Stromal cell of bone marrow (primary cell): Measurements from ENCODE around the gene TRNP1.

Experiments used
- DNase-seq: peaks from one replicate; pipeline ENCODE4 v3.0.0-alpha.2; 2012; ENCODE audit warnings: low read depth

TRNP1 gene

DNA sequence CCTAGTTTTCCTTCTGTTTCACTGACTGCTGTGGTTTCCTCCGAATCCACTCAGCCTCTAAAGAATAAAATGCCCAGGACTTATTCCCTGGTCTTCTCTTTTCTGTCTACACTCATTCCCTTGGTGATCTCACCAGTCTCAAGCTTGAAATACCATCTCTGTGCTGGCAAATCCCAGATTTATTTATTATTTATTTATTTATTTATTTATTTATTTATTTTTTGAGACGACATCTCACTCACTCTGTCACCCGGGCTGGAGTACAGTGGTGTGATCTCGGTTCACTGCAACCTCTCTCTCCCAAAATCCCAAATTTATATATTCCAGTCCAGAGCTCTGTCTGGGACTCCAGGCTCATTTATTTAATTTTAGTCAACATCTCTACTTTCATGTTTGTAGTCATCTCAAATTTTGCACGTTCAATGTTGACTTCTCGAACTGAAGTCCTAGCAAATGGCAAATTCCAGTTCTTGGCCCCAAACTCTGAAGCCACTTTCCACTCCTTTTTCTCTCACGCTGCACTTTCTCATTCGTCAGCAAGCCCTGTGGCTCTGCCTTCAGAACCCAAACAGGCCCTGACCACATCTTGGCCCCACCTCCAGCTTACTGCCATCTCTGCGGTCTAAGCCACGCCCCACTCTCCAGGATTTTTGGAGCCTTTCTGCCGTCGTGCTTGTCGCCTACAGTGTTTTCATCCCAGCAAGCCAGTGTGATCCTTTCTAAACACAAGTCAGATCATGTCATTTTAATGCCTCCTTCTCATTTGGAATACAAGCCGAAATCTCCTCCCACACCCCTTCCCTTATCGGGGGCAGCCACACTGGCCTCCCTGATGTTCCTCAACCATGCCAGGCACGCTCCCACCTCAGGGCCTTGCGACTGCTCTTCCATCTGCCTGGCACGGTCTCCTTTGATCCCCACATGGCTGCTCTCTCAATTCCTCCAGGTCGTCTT is 33.4 kb downstream of the TRNP1 start:
- DNase-seq: peak; percentile 88

DNA sequence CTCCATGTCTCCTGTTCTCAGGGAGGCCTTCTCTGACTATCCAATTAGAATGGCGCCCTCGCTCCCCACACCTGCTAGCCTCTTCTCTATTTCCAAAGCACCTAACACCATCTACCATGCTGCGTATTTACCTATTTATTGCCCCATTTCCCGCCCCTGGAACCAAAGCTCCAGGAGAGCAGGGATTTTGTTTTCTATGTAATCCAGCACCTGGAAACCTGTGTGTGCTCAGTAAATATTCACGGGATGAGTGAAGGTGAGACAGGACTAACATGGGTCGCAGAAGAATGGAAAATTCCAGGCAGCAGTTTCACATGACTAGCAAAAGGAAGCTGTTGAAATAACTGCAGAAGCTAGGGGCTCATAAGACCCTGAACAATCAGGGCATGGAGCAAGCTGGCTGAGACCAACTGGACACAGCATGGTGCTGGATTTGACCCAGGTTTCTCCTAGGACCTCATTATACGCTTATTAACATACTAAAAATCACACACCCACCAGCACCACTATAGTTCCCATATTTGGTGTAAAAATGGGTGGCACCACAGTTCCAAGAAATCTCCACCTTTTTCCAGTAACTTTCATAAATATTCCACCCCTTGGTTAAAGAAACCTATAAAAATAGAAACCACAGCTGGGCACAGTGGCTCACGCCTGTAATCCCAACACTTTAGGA is 34.2 kb downstream of the TRNP1 start:
- DNase-seq: no peak

DNA sequence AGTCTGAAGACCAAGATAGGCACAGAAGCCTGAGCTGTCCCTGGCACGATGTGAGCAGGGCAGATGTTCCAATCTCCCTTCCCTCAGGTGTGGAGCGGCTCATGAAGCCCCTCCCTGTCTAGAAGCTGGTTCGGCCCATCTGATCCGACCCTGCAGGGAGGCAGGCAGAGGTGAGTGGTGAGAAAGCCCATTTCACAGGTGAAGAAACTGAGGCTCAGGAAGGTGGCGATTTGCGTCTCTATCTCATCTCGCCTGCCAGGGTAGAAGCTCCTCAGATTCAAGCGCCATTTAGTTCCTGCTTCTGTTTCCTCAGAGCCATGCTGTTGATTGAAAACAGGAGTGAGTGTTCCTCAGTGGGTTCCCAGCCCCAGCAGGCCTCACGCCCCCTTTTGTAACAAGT is 36.0 kb downstream of the TRNP1 start:
- no peak for DNase-seq

DNA sequence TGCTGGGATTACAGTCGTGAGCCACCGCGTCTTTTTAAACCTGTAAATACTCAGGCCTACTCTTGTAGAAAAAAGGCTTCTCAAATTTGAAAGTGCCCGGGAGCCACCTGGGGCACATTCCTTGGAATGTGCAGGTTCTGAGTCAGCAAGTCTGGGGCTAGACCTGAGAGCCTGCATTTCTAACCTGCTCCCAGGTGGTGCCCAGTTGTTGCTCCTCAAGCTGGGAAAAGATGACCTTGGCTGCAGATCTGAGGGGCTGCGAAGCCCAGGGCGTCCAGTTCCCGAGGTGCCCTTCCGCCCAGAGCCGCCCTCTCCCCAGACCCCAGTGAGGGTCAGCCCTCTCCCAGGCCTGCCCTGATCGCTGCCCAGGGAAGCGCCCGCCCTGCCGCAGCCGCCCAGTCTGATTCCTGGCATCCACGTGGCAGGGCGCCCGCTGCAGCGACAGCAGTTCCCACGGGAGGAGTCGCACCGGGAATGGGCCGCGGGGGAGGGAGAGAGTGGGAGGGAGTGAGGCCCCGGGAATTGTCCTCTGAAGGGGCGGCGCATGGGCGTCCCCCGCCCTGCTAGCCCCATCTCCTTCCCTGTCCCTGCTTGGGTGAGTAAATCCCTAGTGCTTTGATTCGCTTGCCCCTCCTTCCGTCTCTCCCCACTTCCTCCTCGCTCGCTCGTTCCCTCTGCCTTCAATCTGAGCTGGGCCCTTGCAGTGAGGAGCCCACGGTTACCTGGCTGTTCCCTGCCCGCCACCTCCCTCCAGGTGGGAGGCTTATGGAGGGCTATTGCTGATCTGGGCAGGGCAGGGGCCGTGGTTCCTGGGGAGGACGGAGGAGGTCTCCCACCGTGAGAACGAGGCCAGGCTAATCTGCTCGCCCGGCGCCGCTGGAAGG is 38.0 kb downstream of the TRNP1 start:
- DNase-seq: no peak

DNA sequence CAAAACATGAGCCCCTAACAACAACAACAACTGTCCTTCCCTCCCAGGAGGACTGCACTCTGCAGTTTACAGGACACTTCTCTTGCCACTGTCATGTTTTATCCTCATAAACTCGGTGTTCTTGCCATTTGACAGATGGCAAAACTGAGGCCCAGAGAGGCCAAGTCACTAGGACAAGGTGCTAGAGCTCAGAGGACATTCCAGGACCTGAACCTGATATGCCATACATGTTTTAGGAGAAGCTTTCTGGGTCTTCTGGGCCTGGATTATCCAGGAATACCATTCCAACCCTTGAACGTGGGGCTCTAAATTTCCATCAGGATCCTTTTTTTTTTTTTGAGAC is 38.6 kb downstream of the TRNP1 start:
- DNase-seq: no peak

DNA sequence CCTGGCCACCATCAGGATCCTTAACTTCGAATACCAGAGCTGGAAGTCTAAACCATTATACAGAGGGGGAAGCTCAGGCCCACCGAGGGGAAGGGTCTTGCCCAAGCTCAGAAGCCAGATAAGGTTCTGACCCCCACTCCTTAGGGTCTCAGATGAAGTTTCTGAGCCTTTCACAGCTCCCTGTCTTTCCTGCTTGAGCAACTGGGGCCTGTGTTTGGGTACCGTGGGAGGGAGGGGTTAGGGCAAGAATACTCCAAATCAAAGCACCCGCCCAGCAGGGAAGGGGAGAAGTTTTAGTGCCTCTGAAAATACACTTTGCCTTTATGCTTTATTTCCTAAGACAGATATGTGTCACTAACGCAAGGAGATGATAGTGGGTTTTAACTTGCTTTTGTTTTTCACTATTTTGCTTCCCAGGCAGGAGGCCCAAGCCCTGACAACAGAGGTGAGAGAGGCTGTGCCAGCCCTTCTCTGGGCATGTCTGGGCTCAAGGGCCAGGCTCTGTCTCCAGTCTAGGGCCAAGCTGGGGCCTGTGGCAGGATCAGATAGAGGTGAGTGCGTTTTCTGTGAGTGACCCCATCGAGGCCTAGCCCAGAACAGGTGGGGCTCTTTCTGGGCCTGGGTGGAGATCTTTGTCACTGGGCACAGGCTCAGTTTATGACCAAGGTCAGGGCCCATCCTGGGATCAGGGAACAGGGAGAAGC is 39.7 kb downstream of the TRNP1 start:
- no peak for DNase-seq

DNA sequence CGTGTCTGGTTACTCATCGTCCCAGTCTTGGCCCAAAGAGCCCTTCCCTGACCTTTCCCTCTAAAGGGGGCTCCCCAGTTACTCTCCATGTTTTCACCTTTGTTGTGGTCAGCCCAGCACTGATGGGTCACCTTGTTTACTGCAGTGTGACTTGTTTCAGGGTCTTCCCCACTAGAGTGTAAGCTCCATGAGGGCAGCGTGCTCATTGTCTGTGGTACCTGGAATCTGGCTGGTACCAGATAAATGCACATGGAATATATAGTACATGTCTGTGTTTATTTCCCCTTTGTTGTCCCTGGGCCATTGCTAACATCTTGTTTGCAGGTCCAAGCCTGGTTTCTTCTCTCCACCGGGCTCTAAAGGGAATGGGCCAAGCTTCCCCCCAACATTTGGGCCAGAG is 41.9 kb downstream of the TRNP1 start:
- no peak for DNase-seq

DNA sequence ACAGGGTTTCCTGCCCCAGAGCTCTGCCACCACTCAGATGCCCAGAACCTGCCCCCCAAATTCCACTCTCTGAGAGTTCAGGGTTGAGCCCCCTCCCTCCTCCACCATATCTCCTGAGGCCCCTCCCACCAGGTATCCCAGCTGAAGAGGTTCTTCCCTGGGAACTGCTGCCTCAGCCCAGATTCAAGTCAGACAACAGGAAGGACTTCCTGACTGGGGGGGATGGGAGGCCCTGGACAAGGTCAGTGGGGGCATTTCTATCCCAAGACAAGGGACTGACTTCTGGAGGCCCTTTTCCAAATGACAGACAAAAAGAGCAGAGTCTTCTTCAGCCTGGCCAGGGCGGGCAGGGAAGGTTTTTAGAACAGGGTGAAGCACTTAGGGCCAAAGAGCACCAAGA is 43.2 kb downstream of the TRNP1 start:
- DNase-seq: no peak

DNA sequence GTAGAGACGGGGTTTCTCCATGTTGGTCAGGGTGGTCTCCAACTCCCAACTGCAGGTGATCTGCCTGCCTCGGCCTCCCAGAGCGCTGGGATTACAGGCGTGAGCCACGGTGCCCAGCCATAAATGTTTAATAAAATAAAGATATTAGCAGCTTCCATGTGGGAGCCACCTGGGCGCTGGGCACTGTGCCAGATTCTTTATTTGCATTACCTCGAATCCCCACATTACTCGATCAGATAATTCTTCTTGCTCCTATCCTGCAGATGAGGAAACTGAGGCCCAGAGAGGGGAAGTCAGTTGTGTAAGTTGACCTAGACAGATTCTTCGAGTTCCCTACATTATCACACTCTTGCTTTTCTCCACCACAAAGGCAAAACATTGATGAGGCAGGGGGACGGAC is 44.0 kb downstream of the TRNP1 start:
- DNase-seq: no peak

DNA sequence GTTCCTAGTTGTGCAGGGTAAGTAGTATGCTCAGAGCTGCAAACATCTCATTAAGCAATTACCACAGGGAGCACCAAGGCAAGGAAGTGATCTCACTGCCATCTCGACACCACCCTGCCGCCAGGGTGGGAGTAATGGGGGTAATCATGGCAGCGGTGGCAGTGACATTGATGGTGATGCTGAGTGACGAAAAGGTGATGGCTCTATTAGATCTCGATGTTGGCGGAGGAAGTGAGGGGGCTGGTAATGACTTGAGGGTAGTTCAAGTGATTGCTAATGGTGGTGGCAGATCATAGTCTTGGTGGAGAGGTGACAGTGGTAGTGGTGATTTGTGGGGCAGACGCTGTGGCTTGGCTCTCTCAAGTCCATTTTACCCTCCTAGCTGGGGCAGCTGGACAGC is 44.5 kb downstream of the TRNP1 start:
- DNase-seq: no peak

DNA sequence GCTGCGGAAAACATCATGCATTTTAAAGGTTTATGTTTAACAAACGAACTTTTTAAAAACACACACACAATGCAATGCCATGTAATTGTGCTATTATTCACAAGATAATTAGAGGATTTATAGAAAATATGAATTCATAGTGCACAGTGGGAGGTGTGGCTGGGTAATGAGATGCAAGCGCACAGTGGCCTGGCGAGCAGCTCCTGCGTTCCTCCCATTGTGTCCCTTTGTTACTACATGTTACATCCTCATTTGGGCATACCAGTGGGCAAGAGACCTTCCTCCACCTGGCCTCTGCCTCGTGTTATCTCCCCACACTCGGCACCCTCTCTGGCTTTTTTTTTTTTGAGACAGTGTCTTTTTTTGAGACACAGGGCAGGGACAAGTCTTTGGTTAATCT is 49.2 kb downstream of the TRNP1 start:
- no peak for DNase-seq

DNA sequence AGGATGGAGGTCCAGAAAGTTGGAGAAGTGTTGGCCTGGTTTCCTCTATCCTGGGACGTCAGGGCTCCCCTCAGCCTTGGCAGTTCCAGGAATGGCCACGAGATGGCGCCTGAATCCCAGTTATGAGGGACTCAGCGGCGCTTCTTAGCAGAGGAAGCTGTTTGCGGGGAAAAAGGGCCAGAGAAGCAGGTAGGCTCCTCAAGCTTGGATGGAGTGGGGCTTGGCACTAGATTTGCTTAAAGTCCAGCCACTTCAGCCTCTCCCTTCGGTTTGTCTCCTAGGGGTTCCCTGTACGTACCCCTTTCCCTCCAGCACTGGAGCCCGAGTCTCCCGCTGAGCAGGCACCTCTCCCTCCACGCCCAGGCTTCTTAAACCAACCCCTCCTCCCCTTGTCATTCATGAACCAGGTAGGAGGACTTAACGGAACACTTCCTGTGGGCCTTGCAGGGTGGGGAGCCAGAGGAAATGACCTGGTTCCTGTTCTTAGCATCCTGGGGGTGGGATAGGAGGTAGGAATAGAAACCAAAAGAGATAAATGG is 51.2 kb downstream of the TRNP1 start:
- DNase-seq: peak; percentile 54

DNA sequence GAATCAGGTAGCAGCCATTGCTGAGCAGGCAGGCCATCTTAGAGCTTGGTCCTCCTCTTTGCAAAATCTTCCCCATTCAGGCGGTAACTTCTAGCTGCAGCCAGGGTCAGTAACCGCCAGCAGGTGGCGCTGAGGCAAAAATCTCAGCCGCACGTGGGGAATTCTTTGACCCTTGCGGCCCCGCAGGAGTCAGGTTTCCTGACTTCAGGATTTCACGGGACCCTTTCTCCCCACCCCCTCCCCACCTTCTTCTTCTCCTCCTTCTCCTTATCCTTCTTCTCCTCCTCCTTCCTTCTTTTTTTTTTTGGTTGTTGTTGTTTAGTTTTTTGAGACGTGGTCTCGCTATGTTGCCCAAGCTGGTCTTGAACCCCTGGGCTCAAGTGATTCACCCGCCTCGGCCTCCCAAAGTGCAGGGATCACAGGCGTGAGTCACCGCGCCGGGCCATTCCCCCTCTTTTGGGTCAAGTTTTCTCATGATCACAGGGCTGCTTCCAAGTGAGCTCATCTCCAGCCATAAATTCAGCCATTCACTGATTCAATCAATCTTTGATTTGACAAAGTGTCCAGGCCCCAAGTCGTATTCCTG is 52.6 kb downstream of the TRNP1 start:
- peak; percentile 64 for DNase-seq

DNA sequence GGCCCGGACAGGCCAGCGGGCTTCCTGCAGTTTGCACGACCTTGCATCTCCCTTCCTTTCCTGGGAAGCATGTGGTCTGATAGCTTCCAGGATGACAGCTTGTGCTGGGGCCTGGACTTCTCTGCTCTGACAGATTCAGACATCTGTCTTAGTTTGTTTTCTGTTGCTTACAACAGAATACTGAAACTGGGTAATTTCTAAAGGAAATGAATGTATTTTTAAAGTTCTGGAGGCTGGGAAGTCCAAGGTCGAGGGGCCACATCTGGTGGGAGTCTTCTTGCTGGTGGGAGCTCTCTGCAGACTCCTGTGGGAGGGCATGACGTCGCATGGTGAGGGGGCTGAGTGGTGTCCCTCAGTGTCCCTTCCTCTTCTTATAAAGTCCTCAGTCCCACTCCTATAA is 54.4 kb downstream of the TRNP1 start:
- DNase-seq: no peak

DNA sequence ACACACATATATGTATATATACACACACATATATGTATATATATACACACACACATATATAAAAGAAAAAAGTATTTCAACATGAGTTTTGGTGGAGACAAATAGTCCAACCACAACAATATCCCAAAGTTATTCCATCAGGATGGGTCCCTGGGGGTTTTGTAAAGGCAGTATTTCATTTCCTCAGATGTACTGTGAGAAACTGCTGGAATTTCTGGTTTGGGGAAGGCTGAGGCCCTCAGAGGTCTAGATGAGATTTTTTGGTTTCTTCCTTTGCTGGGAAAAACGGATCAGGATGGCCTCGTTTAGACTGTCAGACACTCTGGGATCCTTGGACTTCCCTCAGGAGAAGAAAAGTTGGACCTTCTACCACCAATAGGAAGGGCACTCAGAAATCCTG is 55.6 kb downstream of the TRNP1 start:
- no peak for DNase-seq

DNA sequence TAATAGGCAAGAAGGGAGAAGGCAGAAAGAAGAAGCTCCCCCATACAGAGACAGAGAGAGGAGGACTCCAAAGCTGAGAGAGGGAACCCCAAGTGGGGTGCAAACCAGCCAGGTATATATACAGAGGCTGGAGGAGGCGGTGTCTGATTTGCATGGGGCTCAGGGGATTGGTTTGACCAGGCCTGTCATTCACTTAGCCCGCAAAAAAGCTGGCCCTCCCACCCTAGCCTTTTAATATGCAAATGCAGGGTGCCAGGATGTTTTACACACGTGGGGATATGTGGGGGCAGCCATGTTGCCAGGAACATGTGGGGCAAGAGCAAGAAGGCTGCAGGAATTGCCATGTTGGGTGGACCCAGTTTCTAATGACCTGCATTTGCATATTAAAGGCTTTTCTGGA is 56.1 kb downstream of the TRNP1 start:
- no peak for DNase-seq
